SHP77 (cell line): ENCODE results near the gene ARAF.

Source experiments
- DNase-seq, 2 experiments: peaks; one replicate each; lab custom pipeline; 2025; lab: John Stamatoyannopoulos, UW

The ARAF gene

GRCh38 chrX:47564438-47565085 lies 3.6 kb downstream of the ARAF start:
- DNase-seq: no peak

- DNase-seq: no peak
Measured at GRCh38 chrX:47566841-47567240, 5.8 kb downstream of the ARAF start.

GRCh38 chrX:47568656-47569295 lies 7.8 kb downstream of the ARAF start:
- peak in 1 of 2 experiments; percentile 23 for DNase-seq

GRCh38 chrX:47570794-47571193 lies 9.8 kb downstream of the ARAF start:
- DNase-seq: no peak

GRCh38 chrX:47571215-47571614 lies 10.2 kb downstream of the ARAF start:
- DNase-seq: no peak

GRCh38 chrX:47571896-47572295 lies 10.9 kb downstream of the ARAF start:
- no peak for DNase-seq

GRCh38 chrX:47572773-47573340 lies 11.9 kb downstream of the ARAF start:
- DNase-seq: no peak

- DNase-seq: no peak
Measured at GRCh38 chrX:47573341-47574075, 12.5 kb downstream of the ARAF start.

- DNase-seq: no peak
Measured at GRCh38 chrX:47574076-47574546, 13.1 kb downstream of the ARAF start.

- no peak for DNase-seq
Measured at GRCh38 chrX:47574547-47575301, 13.7 kb downstream of the ARAF start.

- no peak for DNase-seq
Measured at GRCh38 chrX:47576021-47576898, 15.3 kb downstream of the ARAF start.

GRCh38 chrX:47577424-47577823 lies 16.4 kb downstream of the ARAF start:
- DNase-seq: no peak

- no peak for DNase-seq
Measured at GRCh38 chrX:47577901-47578300, 16.9 kb downstream of the ARAF start.

GRCh38 chrX:47578692-47579091 lies 17.7 kb downstream of the ARAF start:
- DNase-seq: no peak

GRCh38 chrX:47579537-47579936 lies 18.5 kb downstream of the ARAF start:
- DNase-seq: no peak

GRCh38 chrX:47581731-47582647 lies 21.0 kb downstream of the ARAF start, which contains the start of gene TIMP1:
TIMP1 (plus strand) TSS chrX:47582436; CDS start chrX:47583416, 980 bp downstream.
- peak; percentile 37 to 41 for DNase-seq

- DNase-seq: no peak
Measured at GRCh38 chrX:47583240-47583861, 22.3 kb downstream of the ARAF start.

GRCh38 chrX:47584714-47585113 lies 23.7 kb downstream of the ARAF start:
- DNase-seq: no peak

GRCh38 chrX:47585273-47585672 lies 24.3 kb downstream of the ARAF start:
- DNase-seq: no peak
